A549 (cell line): ENCODE data around the gene OGA.

Experiments used
- JUN ChIP-seq, 2 experiments: fragments of >200 bp; sonication (Bioruptor Twin); formaldehyde crosslinking; IDR thresholded peaks; 2 replicates in 1 of 2; 3 replicates in 1 of 2; pipeline ENCODE4 v1.6.1; 2016 to 2017
- PHF8 ChIP-seq: fragments of 200-600 bp; sonication (generic); IDR thresholded peaks from 2 replicates; pipeline ENCODE4 v1.6.1; 2016; ENCODE audit warnings: low read depth, mild to moderate bottlenecking, antibody characterized with exemption, moderate library complexity, borderline replicate concordance
- SREBF2 ChIP-seq: fragments of 450-650 bp; IDR thresholded peaks from 2 replicates; pipeline ENCODE4 v1.6.1; 2014; ENCODE audit warnings: mild to moderate bottlenecking, moderate library complexity

GRCh38 chr10:101766306-101766705, 51.9 kb downstream of the OGA start:
- TF ChIP-seq JUN (IDR thresholded peaks at IDR 0.05): no peak
- TF ChIP-seq SREBF2: no peak
- TF ChIP-seq PHF8: no peak
